ENCODE results near the gene PRG3.

The PRG3 gene

DNA sequence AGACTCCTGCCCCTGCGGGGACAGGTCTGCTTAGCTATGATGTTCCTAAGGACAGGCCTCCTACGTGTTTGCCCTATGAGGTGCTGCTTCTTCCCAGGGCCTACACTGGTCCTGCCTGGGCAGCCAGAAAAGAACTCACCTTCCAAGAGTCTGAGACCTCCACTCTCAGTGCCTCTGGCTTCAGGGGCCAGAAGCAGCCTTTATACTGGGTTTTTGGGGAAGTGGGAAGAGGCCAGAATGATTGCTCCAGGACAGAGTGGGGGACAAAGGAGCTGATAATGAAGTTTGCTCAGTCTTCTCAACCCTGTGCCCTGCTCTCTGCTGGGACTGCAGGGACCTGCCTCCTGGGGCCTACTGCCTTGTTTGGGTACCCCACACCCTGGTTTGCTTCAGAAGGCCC is at the start of gene PRG3:
Gene PRG3, minus strand, starts transcription at position 176 of the 400 bp plus-strand sequence. CDS start 442 bp downstream, outside the sequence.
- no peak for DNase-seq (ENCODE audit: low spot score)

DNA sequence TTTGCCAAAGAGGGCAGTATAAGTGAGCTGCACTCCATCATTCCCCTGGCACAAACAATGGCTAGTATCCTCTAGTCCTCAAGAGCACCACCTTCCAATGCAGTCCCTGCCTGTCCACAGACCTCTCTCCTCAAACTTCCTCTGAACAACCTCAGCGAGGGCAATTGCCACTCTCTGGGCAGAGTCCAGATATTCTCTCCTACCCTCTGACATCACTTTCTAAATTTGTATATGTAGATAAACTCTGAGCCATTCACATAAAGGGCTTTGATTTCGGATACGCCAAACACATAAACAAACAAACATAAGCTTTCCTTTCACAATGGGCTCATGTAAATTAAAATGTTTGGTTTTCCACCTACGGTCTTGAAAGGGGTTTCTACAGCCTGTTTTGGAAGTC is 49.0 kb upstream of the PRG3 start:
- DNase-seq (ENCODE audit: low spot score), result no peak

DNA sequence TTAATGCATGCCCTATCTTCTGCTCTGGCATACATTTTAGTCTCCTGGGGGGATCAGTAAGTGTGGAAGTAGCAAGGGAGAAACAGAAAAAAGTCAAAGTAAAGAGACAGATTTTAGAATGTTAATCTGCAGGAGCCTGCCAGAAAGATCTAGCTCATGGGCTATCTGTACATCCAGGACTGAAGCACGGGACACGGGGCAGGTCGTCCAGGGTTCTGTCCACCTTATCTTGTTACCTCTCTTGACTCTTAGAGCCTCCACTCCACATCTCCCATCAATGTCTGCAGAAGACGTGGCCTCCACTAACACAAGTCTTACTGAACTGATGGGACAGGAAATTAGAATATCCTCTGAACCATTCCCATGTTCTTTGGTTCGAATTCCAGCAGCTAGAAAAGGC is 47.7 kb upstream of the PRG3 start:
- no peak for DNase-seq (ENCODE audit: low spot score)

GRCh38 chr11:57427727-57428082 is 46.8 kb upstream of the PRG3 start:
- peak; percentile 45 for DNase-seq (ENCODE audit: low spot score)

DNA sequence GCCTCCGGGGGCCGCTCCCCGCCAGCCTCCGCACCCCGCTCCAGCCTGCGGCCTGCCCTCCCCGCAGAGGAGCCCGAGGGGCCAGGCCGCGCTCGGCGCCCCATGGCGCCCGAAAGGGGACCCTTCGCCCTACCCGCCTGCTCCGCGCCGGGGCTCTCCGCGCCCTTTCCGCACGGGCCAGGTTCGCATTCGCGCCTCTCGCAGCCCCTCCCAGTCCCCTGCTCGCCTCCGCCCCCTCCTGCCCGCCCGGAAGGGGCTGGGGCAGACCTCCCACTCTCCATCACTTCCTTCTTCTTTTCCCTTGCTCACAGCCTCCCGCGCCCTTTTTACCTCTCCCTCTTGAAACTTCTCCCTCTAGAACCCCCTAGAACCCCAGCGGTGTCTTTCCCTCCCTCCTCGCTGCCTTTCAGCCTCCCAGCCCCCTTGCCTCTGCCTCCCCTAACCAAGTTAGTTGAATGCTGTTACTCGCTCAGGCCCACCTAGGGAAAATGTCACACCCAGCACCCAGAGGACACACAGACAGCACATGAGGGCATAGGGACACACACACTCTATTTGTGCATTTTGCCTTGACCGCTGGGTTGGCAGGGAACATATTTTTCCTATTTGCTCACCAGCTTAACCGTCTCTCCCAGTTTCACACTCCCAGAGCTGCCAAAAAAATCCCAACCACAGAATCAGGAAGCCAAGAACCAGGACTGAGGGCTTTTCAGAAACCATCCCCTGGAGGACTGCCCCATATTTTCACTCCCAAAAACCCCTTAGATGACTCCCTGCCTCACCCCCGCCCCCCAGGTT is 46.2 kb upstream of the PRG3 start, which contains the start of gene SLC43A3:
Gene SLC43A3, minus strand, starts transcription at position 193 of the 798 bp plus-strand sequence. CDS start 949 bp downstream, outside the sequence.
- peak; percentile 46 for DNase-seq (ENCODE audit: low spot score)

DNA sequence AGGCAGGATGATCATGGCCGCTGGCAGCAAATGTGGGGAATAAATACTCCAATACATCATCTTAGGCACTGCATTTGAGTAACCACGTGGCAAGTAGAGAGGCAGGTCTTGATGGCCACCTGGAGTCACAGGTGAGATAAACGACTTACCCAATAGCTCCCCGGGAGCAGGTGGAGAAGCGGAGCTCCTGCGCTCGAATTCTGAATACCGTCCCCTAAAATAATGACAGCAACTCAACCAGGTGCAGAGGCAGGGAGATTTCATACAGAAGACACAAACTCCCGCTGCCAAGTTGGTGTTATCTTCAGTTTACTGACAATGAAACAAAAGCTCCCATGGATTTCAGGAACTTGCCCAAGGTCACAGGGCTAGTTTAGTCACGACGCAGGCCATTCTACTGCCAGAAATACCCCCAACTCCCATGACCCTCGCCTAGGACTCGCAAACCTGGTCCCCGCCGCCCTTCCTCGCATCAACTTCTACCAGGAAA is 45.5 kb upstream of the PRG3 start:
- DNase-seq (ENCODE audit: low spot score), result no peak

GRCh38 chr11:57425565-57426438 is 44.9 kb upstream of the PRG3 start:
- DNase-seq (ENCODE audit: low spot score), result no peak

- DNase-seq (ENCODE audit: low spot score), result no peak
Measured at GRCh38 chr11:57424792-57425564, 44.0 kb upstream of the PRG3 start.

- DNase-seq (ENCODE audit: low spot score), result no peak
Measured at GRCh38 chr11:57424137-57424791, 43.3 kb upstream of the PRG3 start.

GRCh38 chr11:57422669-57423068 is 41.7 kb upstream of the PRG3 start:
- no peak for DNase-seq (ENCODE audit: low spot score)

DNA sequence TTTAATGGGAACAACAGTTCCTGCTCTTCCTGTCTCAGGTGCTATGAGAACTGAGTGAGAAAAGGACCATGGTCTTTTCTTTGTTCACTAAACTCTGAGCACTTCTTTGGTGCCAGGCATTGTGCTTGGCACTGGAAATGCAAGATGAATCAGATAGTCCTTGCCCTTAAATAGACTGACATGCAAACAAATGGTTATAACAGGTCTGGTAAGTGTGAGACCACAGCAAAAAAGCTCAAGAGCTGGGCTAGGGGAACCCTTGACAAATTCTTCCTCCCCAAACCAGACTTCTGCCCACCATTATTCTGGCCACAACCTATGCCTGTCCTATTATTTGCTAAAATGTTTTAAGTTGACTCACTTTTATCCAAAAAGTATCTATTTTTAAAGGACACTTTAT is 40.9 kb upstream of the PRG3 start:
- DNase-seq (ENCODE audit: low spot score), result no peak

DNA sequence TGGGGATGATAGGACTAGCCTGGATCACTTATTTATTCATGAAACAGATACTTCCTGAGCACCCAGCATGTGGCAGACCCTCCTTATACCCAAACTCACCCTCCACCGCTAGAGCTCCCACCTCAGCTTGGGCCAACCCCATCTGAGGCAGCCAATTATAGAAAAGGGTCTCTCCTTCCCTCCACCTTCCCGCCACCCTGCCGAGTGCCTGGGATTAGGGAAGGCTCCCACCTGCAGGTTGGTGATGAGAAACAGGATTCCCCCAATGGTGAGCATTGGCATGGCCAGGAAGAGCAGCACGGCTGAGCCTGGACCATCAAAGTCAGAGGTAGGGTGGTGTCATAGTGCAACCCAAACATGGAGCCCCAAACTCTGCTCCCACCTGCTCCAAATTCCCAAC is 40.1 kb upstream of the PRG3 start:
- DNase-seq (ENCODE audit: low spot score), result no peak

DNA sequence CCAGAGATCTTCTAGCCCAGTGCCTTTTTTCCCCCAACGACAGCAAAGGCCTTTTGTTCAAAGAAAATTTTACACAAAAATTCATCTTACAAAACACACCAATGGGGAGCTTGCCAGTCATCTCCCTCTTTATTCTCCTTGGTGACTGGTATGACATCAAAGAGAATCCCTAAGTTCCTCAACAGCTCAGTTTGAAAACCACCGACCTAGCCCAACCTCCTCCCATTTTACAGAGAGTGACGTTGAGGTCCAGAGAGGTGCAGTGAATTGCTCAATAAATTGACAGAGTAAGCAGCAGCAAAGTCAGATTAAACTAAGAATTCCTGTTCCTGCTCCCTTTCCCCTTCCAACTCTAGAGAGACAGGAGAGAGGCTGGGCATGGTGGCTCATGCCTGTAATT is 38.2 kb upstream of the PRG3 start:
- no peak for DNase-seq (ENCODE audit: low spot score)

GRCh38 chr11:57418131-57418530 is 37.2 kb upstream of the PRG3 start:
- no peak for DNase-seq (ENCODE audit: low spot score)

- no peak for DNase-seq (ENCODE audit: low spot score)
Measured at GRCh38 chr11:57417056-57417455, 36.1 kb upstream of the PRG3 start.

DNA sequence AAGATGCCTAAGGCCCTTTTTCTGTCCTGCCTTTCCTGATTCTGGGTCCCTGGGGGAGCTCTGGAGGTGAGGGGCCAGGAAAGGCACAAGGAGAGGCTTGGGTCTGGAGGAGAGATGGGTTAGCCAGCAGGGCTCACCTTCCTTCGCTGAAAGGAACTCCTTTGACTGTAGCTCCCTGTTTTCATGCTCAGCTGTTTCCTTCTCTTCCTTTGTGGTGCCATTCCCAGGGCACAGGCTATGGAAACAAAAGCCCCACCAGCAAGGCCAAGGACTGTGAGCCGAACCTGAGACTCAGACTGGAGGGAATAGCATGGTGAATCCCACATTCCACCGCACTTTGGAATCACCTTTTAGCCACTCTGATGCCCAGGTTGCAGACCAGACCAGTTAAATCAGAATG is 35.5 kb upstream of the PRG3 start:
- DNase-seq (ENCODE audit: low spot score), result no peak

- no peak for DNase-seq (ENCODE audit: low spot score)
Measured at GRCh38 chr11:57414612-57415212, 33.8 kb upstream of the PRG3 start.

GRCh38 chr11:57413681-57414080 is 32.7 kb upstream of the PRG3 start:
- no peak for DNase-seq (ENCODE audit: low spot score)

- no peak for DNase-seq (ENCODE audit: low spot score)
Measured at GRCh38 chr11:57410287-57410686, 29.3 kb upstream of the PRG3 start.

DNA sequence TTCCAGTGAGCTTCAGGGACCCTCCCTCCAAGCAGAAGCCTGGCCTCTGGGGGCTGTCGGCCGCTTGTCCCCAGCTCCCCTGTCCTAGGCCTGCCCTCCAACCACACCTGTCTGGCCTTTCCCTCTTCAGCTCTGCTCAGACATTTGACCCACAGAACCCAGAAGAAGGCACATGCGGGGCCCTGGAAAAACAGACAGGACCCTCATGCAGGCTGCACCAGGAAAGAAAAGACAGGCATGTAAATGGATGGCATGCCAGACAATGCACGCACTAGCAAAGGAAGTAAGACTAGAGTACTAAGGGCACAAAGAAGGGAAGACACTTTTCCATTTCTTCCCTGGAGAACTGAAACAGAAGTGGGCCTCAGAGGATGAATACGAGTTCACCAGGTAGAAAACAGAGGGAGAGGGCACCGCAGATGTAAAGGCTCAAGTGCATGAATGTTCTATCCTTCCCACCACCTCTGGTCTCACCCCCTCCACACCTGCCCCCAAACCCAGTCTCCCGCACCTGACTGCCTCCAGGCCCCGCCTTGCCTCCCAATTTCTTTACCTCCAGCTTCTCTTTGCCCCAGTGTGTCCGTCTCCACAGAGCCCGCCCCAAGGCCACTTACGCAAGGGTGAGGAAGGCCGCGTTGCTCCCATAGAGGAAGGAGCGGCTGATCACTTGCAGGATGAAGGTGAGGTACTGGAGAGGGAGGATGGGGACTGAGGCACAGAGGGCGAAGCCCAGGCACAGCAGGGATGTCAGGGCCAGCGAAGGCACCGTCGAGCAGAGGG is 28.6 kb upstream of the PRG3 start:
- no peak for DNase-seq (ENCODE audit: low spot score)

Data from pons (tissue), 1 donor.